B cell (primary cell): ENCODE results near the gene SPAM1. TPM values are rescaled to one million over a fixed set of nuclear protein-coding genes. Genes with fewer than 3 reads are reported as not detected.

Experiments used
- ATAC-seq: fragments of 200-7000 bp; cut with Tn5 transposase; one replicate; pipeline ENCODE4 v1.10.0; 2021; ENCODE audit warnings: low read depth, mild to moderate bottlenecking, moderate number of reproducible peaks, moderate library complexity
- CTCF ChIA-PET: fragments of 350-600 bp; sonication (Branson Sonifier 250); formaldehyde crosslinking; loops from one replicate; lab custom pipeline; 2021; ENCODE audit warnings: antibody characterized with exemption, inconsistent platforms; lab: Charles Lee
- POLR2A ChIA-PET: fragments of 350-600 bp; sonication (Branson Sonifier 250); formaldehyde crosslinking; loops from one replicate; lab custom pipeline; 2021; ENCODE audit warnings: antibody characterized with exemption; lab: Charles Lee
- DNase-seq: peaks from one replicate; pipeline ENCODE4 v3.0.0; 2013
- H2AFZ ChIP-seq: 2 replicates; pipeline ENCODE4 v1.6.1; 2012; ENCODE audit warnings: mild to moderate bottlenecking, low read depth, low read length; ENCODE audit not compliant: insufficient read depth, poor library complexity, severe bottlenecking
- H3K27ac ChIP-seq, 2 donors: 1 replicate in 1 of 2; 2 replicates in 1 of 2; pipeline ENCODE4 v1.5.1; 2012 to 2013; ENCODE audit warnings: low read length in 2 of 2, mild to moderate bottlenecking in 2 of 2, moderate library complexity in 1 of 2
- H3K27me3 ChIP-seq, 4 experiments: fragments of 200-600 bp in 1 of 4; sonication (generic) in 1 of 4; replicated peaks in 1 of 4; 1 replicate in 2 of 4; 2 replicates in 2 of 4; pipeline versions ENCODE4 v1.6.1 to v1.7.0; 2013 to 2016; ENCODE audit warnings: low read length in 3 of 4, mild to moderate bottlenecking in 2 of 4, mixed read lengths in 1 of 4, moderate library complexity in 1 of 4; ENCODE audit not compliant: insufficient read depth in 4 of 4, control insufficient read depth in 3 of 4; ENCODE audit errors: control extremely low read depth in 1 of 4
- H3K36me3 ChIP-seq, 2 experiments: replicated peaks in 1 of 2; 1 replicate in 1 of 2; 2 replicates in 1 of 2; pipeline versions ENCODE4 v1.6.1 to v1.7.1; 2013; ENCODE audit warnings: low read length in 1 of 2; ENCODE audit not compliant: insufficient read depth in 2 of 2, control insufficient read depth in 1 of 2; ENCODE audit errors: control extremely low read depth in 1 of 2, extremely low read depth in 1 of 2
- H3K4me1 ChIP-seq, 2 donors: fragments of 200-600 bp in 1 of 2; sonication (generic) in 1 of 2; 1 replicate in 1 of 2; 2 replicates in 1 of 2; pipeline versions ENCODE4 v1.5.1 to v1.6.1; 2013 to 2017; ENCODE audit warnings: low read length in 2 of 2; ENCODE audit not compliant: control insufficient read depth in 2 of 2, insufficient read depth in 2 of 2
- H3K4me2 ChIP-seq: replicated peaks from 2 replicates; pipeline ENCODE3; 2012; ENCODE audit warnings: mild to moderate bottlenecking, low read depth, low read length; ENCODE audit not compliant: poor library complexity, severe bottlenecking
- H3K4me3 ChIP-seq, 5 experiments: fragments of 200-600 bp in 1 of 5; sonication (generic) in 1 of 5; 1 replicate in 3 of 5; 2 replicates in 2 of 5; pipeline versions ENCODE4 v1.5.1 to v1.7.0; 2011 to 2016; ENCODE audit warnings: low read length in 4 of 5, mild to moderate bottlenecking in 4 of 5, low read depth in 2 of 5, control low read depth in 1 of 5, moderate library complexity in 1 of 5; ENCODE audit not compliant: insufficient read depth in 1 of 5; ENCODE audit errors: control extremely low read depth in 1 of 5, extremely low read depth in 1 of 5
- H3K79me2 ChIP-seq: fragments of 200-600 bp; sonication (generic); one replicate; pipeline ENCODE4 v1.6.0; 2016; ENCODE audit warnings: low read length; ENCODE audit not compliant: control insufficient read depth, insufficient read depth
- H3K9ac ChIP-seq: fragments of 200-600 bp; sonication (generic); 2 replicates; pipeline ENCODE4 v1.6.1; 2017; ENCODE audit warnings: mild to moderate bottlenecking, low read length, moderate library complexity
- H3K9me3 ChIP-seq, 3 donors: one replicate each; pipeline versions ENCODE4 v1.6.1 to v1.7.1; 2013; ENCODE audit warnings: low read length in 2 of 3; ENCODE audit not compliant: control insufficient read depth in 2 of 3, insufficient read depth in 1 of 3; ENCODE audit errors: control extremely low read depth in 1 of 3
- H4K20me1 ChIP-seq: 2 replicates; pipeline ENCODE4 v1.6.0; 2012; ENCODE audit warnings: mild to moderate bottlenecking, low read length; ENCODE audit not compliant: insufficient read depth, control insufficient read depth, poor library complexity, severe bottlenecking
- H3K27ac Mint-ChIP-seq: one replicate; pipeline ENCODE4 v1.8.0; 2021; ENCODE audit warnings: mixed read lengths
- H3K27me3 Mint-ChIP-seq: one replicate; pipeline ENCODE4 v1.8.0; 2021; ENCODE audit warnings: mixed read lengths
- H3K4me1 Mint-ChIP-seq: one replicate; pipeline ENCODE4 v1.8.0; 2021; ENCODE audit warnings: mixed read lengths
- H3K4me3 Mint-ChIP-seq: one replicate; pipeline ENCODE4 v1.8.0; 2021; ENCODE audit warnings: mixed read lengths
- H3K9me3 Mint-ChIP-seq: one replicate; pipeline ENCODE4 v1.8.0; 2022; ENCODE audit warnings: mixed read lengths; ENCODE audit not compliant: insufficient read depth
- EZH2 ChIP-seq: IDR thresholded peaks from 2 replicates; pipeline ENCODE4 v1.6.1; 2012; ENCODE audit warnings: borderline replicate concordance, low read depth, mild to moderate bottlenecking, moderate library complexity, low read length; ENCODE audit not compliant: insufficient read depth, poor library complexity, severe bottlenecking
- WGBS: methylation state at CpG from one replicate; pipeline ENCODE4 v1.1.5; 2013; ENCODE audit warnings: missing lambda C conversion rate; ENCODE audit not compliant: insufficient coverage; 5-methylcytosine and 5-hydroxymethylcytosine counted together
- intact Hi-C: fragments of 100-400 bp; cut with micrococcal nuclease; formaldehyde crosslinking; loops from one replicate; pipeline ENCODE4 v1.10.0; 2022
- polyA plus RNA-seq: library from polyadenylated mRNA; depleted of rRNA; stranded (reverse); fragments of >200 nt; gene quantifications from 2 replicates; pipeline ENCODE4 v1.2.3, GENCODE V29; 2012
- total RNA-seq, 2 donors: library from RNA; stranded (reverse); fragments of 120-200 nt in 1 of 2; gene quantifications; 1 replicate in 1 of 2; 2 replicates in 1 of 2; pipeline versions ENCODE4 v1.2.3 to v1.2.4, GENCODE V29; 2013 to 2022
- TF ChIP-seq, protein P1 (sequence below): fragments of 200-600 bp; IDR thresholded peaks from one replicate; pipeline ENCODE4 v1.8.0; 2022; ENCODE audit warnings: antibody characterized with exemption, mild to moderate bottlenecking

The SPAM1 gene
- total and polyA plus RNA-seq, 2 donors (not counting 1 experiment from before 2014, with no cell fraction given): 0.04 TPM; not detected in 1

DNA sequence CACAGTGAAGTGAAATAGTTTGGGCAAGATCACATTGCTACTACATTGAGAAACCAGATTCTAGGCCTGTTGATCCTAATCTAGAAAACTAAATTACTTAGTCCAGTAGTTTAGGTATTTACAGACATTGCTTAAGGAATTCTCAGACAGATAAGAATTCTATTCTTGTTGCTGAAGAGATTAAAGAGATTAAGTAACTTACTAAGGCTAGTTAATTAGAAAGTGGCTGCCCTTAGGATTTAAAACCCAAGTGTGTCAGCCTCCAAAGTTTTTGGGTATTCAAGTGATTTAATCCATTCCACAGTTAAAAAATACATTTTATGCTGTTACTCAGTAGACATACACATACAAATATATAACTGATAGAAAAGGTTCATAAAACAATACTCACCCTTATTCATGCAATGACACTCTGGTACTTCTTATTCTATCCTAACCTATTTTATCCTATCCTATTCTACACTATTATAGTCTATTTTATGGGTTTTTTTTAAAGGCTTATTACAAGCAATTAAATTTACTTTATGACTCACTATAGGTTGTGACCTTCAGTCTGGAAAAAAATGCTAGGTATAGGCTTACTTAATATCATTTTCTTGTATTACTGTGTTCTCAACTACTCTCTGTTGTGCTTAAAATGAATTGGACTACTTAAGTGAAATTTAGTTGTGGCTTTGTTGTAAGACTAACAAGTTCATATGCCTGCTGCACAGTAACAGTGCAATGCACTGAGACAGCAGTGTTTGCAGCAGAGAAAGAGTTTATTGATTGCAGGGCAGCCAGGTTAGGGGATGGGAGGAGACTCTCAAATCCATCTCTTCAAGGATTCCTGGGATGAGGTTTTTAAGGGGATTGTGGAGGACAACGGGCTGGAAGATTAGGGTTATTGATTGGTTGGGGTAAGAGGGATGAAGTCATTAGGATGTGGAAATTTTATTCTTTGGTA, 10.7 kb downstream of the SPAM1 start:
- Histone ChIP-seq H3K27ac (no peak overlapping the region), H3K36me3 (no peaks in the 10 kb centered on the region), H3K4me1 (no peaks in the 10 kb centered on the region), H2AFZ (no peak overlapping the region), H3K4me2 (no peak overlapping the region), H4K20me1 (no peaks in the 10 kb centered on the region), H3K79me2 (no peaks in the 10 kb centered on the region), H3K9ac (no peak overlapping the region), H3K4me3 (no peak overlapping the region), H3K9me3 (no peaks in the 10 kb centered on the region), H3K27me3 (no peaks in the 10 kb centered on the region)
- ChIA-PET POLR2A (no interaction called here), CTCF (no interaction called here)
- no peak overlapping the region for H3K27ac Mint-ChIP-seq
- no peaks in the 10 kb centered on the region for H3K9me3 Mint-ChIP-seq
- ATAC-seq (no peak), DNase-seq (no peak)
- H3K27me3 Mint-ChIP-seq: no peaks in the 10 kb centered on the region
- intact Hi-C loops: no loop called here
- no peak for TF ChIP-seq EZH2
- TF ChIP-seq, protein P1, sequence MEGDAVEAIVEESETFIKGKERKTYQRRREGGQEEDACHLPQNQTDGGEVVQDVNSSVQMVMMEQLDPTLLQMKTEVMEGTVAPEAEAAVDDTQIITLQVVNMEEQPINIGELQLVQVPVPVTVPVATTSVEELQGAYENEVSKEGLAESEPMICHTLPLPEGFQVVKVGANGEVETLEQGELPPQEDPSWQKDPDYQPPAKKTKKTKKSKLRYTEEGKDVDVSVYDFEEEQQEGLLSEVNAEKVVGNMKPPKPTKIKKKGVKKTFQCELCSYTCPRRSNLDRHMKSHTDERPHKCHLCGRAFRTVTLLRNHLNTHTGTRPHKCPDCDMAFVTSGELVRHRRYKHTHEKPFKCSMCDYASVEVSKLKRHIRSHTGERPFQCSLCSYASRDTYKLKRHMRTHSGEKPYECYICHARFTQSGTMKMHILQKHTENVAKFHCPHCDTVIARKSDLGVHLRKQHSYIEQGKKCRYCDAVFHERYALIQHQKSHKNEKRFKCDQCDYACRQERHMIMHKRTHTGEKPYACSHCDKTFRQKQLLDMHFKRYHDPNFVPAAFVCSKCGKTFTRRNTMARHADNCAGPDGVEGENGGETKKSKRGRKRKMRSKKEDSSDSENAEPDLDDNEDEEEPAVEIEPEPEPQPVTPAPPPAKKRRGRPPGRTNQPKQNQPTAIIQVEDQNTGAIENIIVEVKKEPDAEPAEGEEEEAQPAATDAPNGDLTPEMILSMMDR: no peak
- no peaks in the 10 kb centered on the region for H3K4me1 Mint-ChIP-seq
- 60% methylated on average over 1 of the region's 1 CpG for WGBS
- no peak overlapping the region for H3K4me3 Mint-ChIP-seq

DNA sequence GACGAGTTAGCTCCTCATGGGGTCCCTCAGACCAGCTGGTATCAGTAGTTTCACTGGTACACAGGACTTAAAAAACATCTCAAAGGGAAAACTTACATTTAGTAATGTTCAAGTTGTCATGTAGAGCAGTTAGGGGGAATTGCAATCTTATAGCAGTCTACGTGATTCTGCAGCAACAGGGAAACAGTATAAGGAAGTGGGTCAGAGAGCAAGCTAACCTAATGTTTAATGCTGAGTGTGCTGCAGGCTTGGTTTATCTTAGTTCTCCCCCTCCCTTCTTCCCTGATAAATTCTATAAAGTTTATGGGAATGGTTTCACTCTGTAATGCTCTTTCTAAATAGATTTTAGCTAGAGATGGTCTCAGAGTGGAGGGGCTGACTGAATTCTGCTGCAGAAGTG, 11.3 kb downstream of the SPAM1 start:
- Histone ChIP-seq H3K9ac (no peak overlapping the region), H3K4me1 (no peaks in the 10 kb centered on the region), H3K36me3 (no peaks in the 10 kb centered on the region), H3K27ac (no peak overlapping the region), H3K27me3 (no peaks in the 10 kb centered on the region), H3K4me2 (no peak overlapping the region), H3K4me3 (no peak overlapping the region), H4K20me1 (no peaks in the 10 kb centered on the region), H3K79me2 (no peaks in the 10 kb centered on the region), H3K9me3 (no peaks in the 10 kb centered on the region), H2AFZ (no peak overlapping the region)
- no peak for DNase-seq
- H3K27ac Mint-ChIP-seq: no peak overlapping the region
- no peaks in the 10 kb centered on the region for H3K27me3 Mint-ChIP-seq
- no peaks in the 10 kb centered on the region for H3K9me3 Mint-ChIP-seq
- CTCF ChIA-PET: no interaction called here
- POLR2A ChIA-PET: no interaction called here
- intact Hi-C loops: no loop called here
- TF ChIP-seq, protein P1: no peak
- no peak for TF ChIP-seq EZH2
- H3K4me3 Mint-ChIP-seq: no peak overlapping the region
- WGBS: no CpG with 5 or more reads among the region's 2 CpGs
- no peak for ATAC-seq
- H3K4me1 Mint-ChIP-seq: no peaks in the 10 kb centered on the region
